HCT116 (cell line): ENCODE results near the gene HK3. TPM values are rescaled to one million over a fixed set of nuclear protein-coding genes. Genes with fewer than 3 reads are reported as not detected.

Source experiments
- ATAC-seq: fragments of 200-7000 bp; cut with Tn5 transposase; 2 replicates; pipeline ENCODE4 v1.9.1; 2020; ENCODE audit warnings: mild to moderate bottlenecking, moderate library complexity
- BruUV-seq: library from RNA; stranded (reverse); fragments of 400-500 nt; replicated peaks from 2 replicates; lab custom pipeline; 2021; lab: Mats Ljungman, UMichigan
- CTCF ChIA-PET: fragments of 300-600 bp; sonication (Branson Sonifier 250); formaldehyde crosslinking; loops from one replicate; lab custom pipeline; 2021; ENCODE audit warnings: antibody characterized with exemption; lab: Charles Lee
- POLR2A ChIA-PET: fragments of 300-600, 350-600 bp; sonication (Branson Sonifier 250); formaldehyde crosslinking; loops from one replicate; lab custom pipeline; 2021; ENCODE audit warnings: antibody characterized with exemption; lab: Charles Lee
- RAD21 ChIA-PET, 2 experiments: fragments of 300-600 bp; sonication (Branson Sonifier 250); formaldehyde crosslinking; loops; one replicate each; lab custom pipeline; 2023; ENCODE audit warnings: low total read pairs in 2 of 2; ENCODE audit not compliant: uncharacterized antibody in 2 of 2, unreplicated experiment in 2 of 2, low non-redundant PET in 1 of 2; lab: Charles Lee
- DNase-seq: peaks from one replicate; pipeline ENCODE4 v3.0.0-alpha.2; 2010; ENCODE audit warnings: low read depth, low spot score
- H2AFZ ChIP-seq: fragments of 200-600 bp; shearing (Covaris generic), sonication (generic); 2 replicates; pipeline ENCODE4 v1.6.1; 2017; ENCODE audit warnings: low read depth, mixed run types, mixed read lengths, antibody characterized with exemption, low read length; ENCODE audit not compliant: poor library complexity, severe bottlenecking
- H3K27ac ChIP-seq: 2 replicates; pipeline ENCODE4 v1.5.1; 2012; ENCODE audit warnings: low read depth, low read length
- H3K27me3 ChIP-seq: fragments of 200-600 bp; sonication (generic); 2 replicates; pipeline ENCODE4 v1.6.1; 2016; ENCODE audit warnings: mixed run types, low read length, mixed read lengths; ENCODE audit not compliant: insufficient read depth
- H3K36me3 ChIP-seq, 2 experiments: fragments of 200-500 bp in 1 of 2; fragments of 200-600 bp in 1 of 2; sonication (Bioruptor generic) in 1 of 2; sonication (generic) in 1 of 2; 2 replicates each; pipeline versions ENCODE4 v1.5.1 to v1.6.1; 2014 to 2016; ENCODE audit warnings: low read length in 2 of 2, inconsistent platforms in 1 of 2, mixed read lengths in 1 of 2, mixed run types in 1 of 2; ENCODE audit not compliant: insufficient read depth in 2 of 2, control insufficient read depth in 1 of 2
- H3K4me1 ChIP-seq, 2 experiments: fragments of 200-600 bp in 1 of 2; sonication (generic) in 1 of 2; 2 replicates each; pipeline versions ENCODE4 v1.5.1 to v1.6.1; 2012 to 2017; ENCODE audit warnings: low read length in 2 of 2, inconsistent platforms in 1 of 2, mild to moderate bottlenecking in 1 of 2, mixed read lengths in 1 of 2, mixed run types in 1 of 2, moderate library complexity in 1 of 2; ENCODE audit not compliant: insufficient read depth in 2 of 2, control insufficient read depth in 1 of 2
- H3K4me2 ChIP-seq: fragments of 200-600 bp; sonication (generic); 2 replicates; pipeline ENCODE4 v1.6.1; 2017; ENCODE audit warnings: mixed run types, low read length, mixed read lengths
- H3K4me3 ChIP-seq, 2 experiments: fragments of 200-600 bp in 1 of 2; sonication (generic) in 1 of 2; replicated peaks in 1 of 2; 2 replicates each; pipeline ENCODE4 v1.5.1; 2011 to 2016; ENCODE audit warnings: low read length in 2 of 2, control low read depth in 1 of 2, low read depth in 1 of 2, mild to moderate bottlenecking in 1 of 2, mixed read lengths in 1 of 2, mixed run types in 1 of 2
- H3K79me2 ChIP-seq: fragments of 200-600 bp; sonication (generic); 2 replicates; pipeline ENCODE4 v1.6.1; 2017; ENCODE audit warnings: mild to moderate bottlenecking, mixed run types, low read length, moderate library complexity, mixed read lengths; ENCODE audit not compliant: insufficient read depth
- H3K9ac ChIP-seq: fragments of 200-600 bp; sonication (generic); 2 replicates; pipeline ENCODE4 v1.6.1; 2016; ENCODE audit warnings: low read length, mixed read lengths
- H3K9me2 ChIP-seq: fragments of 200-600 bp; sonication (generic), shearing (Covaris generic); 2 replicates; pipeline ENCODE4 v1.6.1; 2017; ENCODE audit warnings: mixed run types, mild to moderate bottlenecking, moderate library complexity; ENCODE audit not compliant: insufficient read depth
- H3K9me3 ChIP-seq, 2 experiments: fragments of 200-500 bp in 1 of 2; fragments of 200-600 bp in 1 of 2; sonication (Bioruptor generic) in 1 of 2; sonication (generic) in 1 of 2; 2 replicates each; pipeline ENCODE4 v1.6.1; 2014 to 2017; ENCODE audit warnings: low read length in 2 of 2, mixed read lengths in 2 of 2, inconsistent platforms in 1 of 2, low read depth in 1 of 2, mild to moderate bottlenecking in 1 of 2, mixed run types in 1 of 2, moderate library complexity in 1 of 2; ENCODE audit not compliant: control insufficient read depth in 1 of 2, insufficient read depth in 1 of 2
- H4K20me1 ChIP-seq: fragments of 200-600 bp; sonication (generic), shearing (Covaris generic); 2 replicates; pipeline ENCODE4 v1.6.1; 2017; ENCODE audit warnings: mixed run types, mild to moderate bottlenecking, moderate library complexity; ENCODE audit not compliant: insufficient read depth
- CBX3 ChIP-seq: IDR thresholded peaks from 2 replicates; pipeline ENCODE4 v1.6.1; 2012; ENCODE audit warnings: low read depth
- EGR1 ChIP-seq: IDR thresholded peaks from 2 replicates; pipeline ENCODE4 v1.6.1; 2012; ENCODE audit warnings: low read depth
- EZH2phosphoT487 ChIP-seq: fragments of 200-600 bp; IDR thresholded peaks from 2 replicates; pipeline ENCODE4 v1.6.1; 2018; ENCODE audit warnings: antibody characterized with exemption, borderline replicate concordance
- JUND ChIP-seq: IDR thresholded peaks from 2 replicates; pipeline ENCODE4 v1.6.1; 2012
- POLR2AphosphoS5 ChIP-seq: IDR thresholded peaks from 2 replicates; pipeline ENCODE4 v1.6.1; 2011; ENCODE audit warnings: mild to moderate bottlenecking, low read depth, low read length, moderate library complexity
- RAD21 ChIP-seq: IDR thresholded peaks from 2 replicates; pipeline ENCODE4 v1.6.1; 2012; ENCODE audit warnings: low read depth, mild to moderate bottlenecking
- SIN3A ChIP-seq: IDR thresholded peaks from 2 replicates; pipeline ENCODE4 v1.6.1; 2012; ENCODE audit warnings: low read depth
- SP1 ChIP-seq: IDR thresholded peaks from 2 replicates; pipeline ENCODE4 v1.6.1; 2012; ENCODE audit warnings: low read depth
- SRF ChIP-seq: IDR thresholded peaks from 2 replicates; pipeline ENCODE4 v1.6.1; 2012; ENCODE audit warnings: low read depth
- TCF7L2 ChIP-seq: IDR thresholded peaks from 2 replicates; pipeline ENCODE4 v1.7.0; 2011; ENCODE audit warnings: borderline replicate concordance, inconsistent platforms; ENCODE audit not compliant: insufficient read depth, insufficient read length; ENCODE audit errors: extremely low read depth
- ZNF274 ChIP-seq: fragments of 200-500 bp; sonication (Bioruptor generic); IDR thresholded peaks from 2 replicates; pipeline ENCODE4 v1.6.1; 2014; ENCODE audit warnings: mild to moderate bottlenecking, low read depth, low read length, inconsistent platforms
- intact Hi-C: fragments of 100-400 bp; cut with micrococcal nuclease; formaldehyde crosslinking; loops from 2 replicates; pipeline ENCODE4 v1.10.0; 2022
- total RNA-seq: library from RNA; stranded (reverse); gene quantifications from one replicate; pipeline ENCODE4 v1.2.1, GENCODE V29; 2021; ENCODE audit not compliant: unreplicated experiment
- TF ChIP-seq, protein P1 (sequence below): IDR thresholded peaks from 2 replicates; pipeline ENCODE4 v1.6.1; 2012
- TF ChIP-seq, protein P2 (sequence below): IDR thresholded peaks from 2 replicates; pipeline ENCODE4 v1.6.1; 2012

The HK3 gene
- total RNA-seq, 1 experiment from 2014 or later: 0.30 TPM

DNA sequence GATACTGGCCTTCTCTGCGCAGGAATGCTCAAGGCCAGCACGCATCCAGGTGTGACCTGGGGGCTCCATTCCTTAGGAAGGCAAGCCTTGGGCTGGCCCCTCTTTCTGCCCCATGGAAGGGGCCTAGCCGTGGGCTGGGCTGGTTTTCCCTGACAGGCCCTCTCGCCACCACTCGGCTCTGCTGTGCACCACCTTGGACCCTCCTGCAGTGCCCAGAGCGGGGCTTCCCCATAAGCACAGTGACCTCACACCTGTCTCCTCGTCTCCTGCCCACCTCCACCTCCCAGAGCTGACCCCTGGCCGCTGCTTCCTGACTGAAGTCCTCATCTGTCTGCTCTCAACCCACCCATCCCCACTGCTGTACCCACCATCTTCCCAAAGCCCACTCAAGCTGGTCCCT lies 67.7 kb downstream of the HK3 start:
- ChIA-PET POLR2A (no interaction called here), RAD21 (no interaction called here), CTCF (no interaction called here)
- Histone ChIP-seq H4K20me1 (no peaks in the 10 kb centered on the region), H3K27ac (no peak overlapping the region), H3K4me1 (no peaks in the 10 kb centered on the region), H3K79me2 (no peaks in the 10 kb centered on the region), H3K9ac (no peak overlapping the region), H3K4me2 (no peak overlapping the region), H3K9me2 (no peaks in the 10 kb centered on the region), H3K27me3 (no peaks in the 10 kb centered on the region), H3K36me3 (no peaks in the 10 kb centered on the region), H3K9me3 (no peaks in the 10 kb centered on the region), H2AFZ (no peak overlapping the region), H3K4me3 (no peak overlapping the region)
- BruUV-seq: no TSS peak
- TF ChIP-seq JUND (no peak), TCF7L2 (no peak), SIN3A (no peak), ZNF274 (no peak), SRF (no peak), EZH2phosphoT487 (no peak), EGR1 (no peak), SP1 (no peak), CBX3 (no peak), POLR2AphosphoS5 (no peak)
- TF ChIP-seq, protein P1, sequence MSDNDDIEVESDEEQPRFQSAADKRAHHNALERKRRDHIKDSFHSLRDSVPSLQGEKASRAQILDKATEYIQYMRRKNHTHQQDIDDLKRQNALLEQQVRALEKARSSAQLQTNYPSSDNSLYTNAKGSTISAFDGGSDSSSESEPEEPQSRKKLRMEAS: no peak
- TF ChIP-seq, protein P2, sequence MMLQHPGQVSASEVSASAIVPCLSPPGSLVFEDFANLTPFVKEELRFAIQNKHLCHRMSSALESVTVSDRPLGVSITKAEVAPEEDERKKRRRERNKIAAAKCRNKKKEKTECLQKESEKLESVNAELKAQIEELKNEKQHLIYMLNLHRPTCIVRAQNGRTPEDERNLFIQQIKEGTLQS: no peak
- intact Hi-C loops: no loop called here
- ATAC-seq (no peak), DNase-seq (no peak)

DNA sequence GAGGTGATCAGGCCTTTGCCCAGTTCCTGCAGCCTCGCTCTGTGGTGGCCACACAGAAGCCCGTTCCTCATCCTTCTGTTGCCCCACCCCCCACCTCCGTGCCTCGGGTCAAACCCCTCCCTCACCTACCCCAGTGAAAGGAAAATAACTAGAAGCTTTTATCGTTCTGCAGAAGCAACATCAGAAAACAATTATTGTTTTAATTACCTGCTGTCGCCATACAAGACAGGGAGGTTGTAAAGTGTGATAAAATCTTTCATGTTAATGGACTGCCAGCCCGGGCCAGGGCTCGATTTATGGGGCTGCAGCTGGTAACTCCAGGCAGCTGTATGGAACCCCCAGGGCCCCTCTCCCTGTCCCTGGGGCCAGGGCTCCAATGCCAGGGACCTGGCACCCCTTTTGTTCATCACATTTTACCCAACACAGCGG lies 68.1 kb downstream of the HK3 start:
- Histone ChIP-seq H3K9ac (no peak overlapping the region), H3K9me2 (no peaks in the 10 kb centered on the region), H3K36me3 (no peaks in the 10 kb centered on the region), H3K79me2 (no peaks in the 10 kb centered on the region), H3K4me1 (no peaks in the 10 kb centered on the region), H4K20me1 (no peaks in the 10 kb centered on the region), H3K4me3 (no peak overlapping the region), H3K27me3 (no peaks in the 10 kb centered on the region), H3K4me2 (no peak overlapping the region), H3K9me3 (no peaks in the 10 kb centered on the region), H3K27ac (no peak overlapping the region), H2AFZ (no peak overlapping the region)
- ChIA-PET POLR2A (no interaction called here), CTCF (no interaction called here), RAD21 (no interaction called here)
- TF ChIP-seq SIN3A: no peak
- TF ChIP-seq RAD21: no peak
- intact Hi-C loops: no loop called here
- BruUV-seq: no TSS peak
- DNase-seq (no peak), ATAC-seq (no peak)

Other genes with a start within 250 kb of the HK3 start
- gene UNC5A, start 88.8 kb downstream of the HK3 start, total RNA-seq: 10.1 TPM
- 38.4 TPM for gene UIMC1, start 107.4 kb upstream of the HK3 start, total RNA-seq
- gene ZNF346, start 123.3 kb upstream of the HK3 start, total RNA-seq: 13.7 TPM
- 78.1 TPM for gene FGFR4, start 187.6 kb upstream of the HK3 start, total RNA-seq
- 58.8 TPM for gene NSD1, start 234.4 kb upstream of the HK3 start, total RNA-seq